NCI-H526 treated with DMSO at 0.1 percent for 48 hours (cell line): ENCODE measurements around the gene LASP1NB.
A peak's percentile ranks its signal among the peaks of the same experiment; 100 is the strongest.

Experiments
- DNase-seq: peaks from one replicate; lab custom pipeline; 2025; lab: John Stamatoyannopoulos, UW

Gene LASP1NB

DNA sequence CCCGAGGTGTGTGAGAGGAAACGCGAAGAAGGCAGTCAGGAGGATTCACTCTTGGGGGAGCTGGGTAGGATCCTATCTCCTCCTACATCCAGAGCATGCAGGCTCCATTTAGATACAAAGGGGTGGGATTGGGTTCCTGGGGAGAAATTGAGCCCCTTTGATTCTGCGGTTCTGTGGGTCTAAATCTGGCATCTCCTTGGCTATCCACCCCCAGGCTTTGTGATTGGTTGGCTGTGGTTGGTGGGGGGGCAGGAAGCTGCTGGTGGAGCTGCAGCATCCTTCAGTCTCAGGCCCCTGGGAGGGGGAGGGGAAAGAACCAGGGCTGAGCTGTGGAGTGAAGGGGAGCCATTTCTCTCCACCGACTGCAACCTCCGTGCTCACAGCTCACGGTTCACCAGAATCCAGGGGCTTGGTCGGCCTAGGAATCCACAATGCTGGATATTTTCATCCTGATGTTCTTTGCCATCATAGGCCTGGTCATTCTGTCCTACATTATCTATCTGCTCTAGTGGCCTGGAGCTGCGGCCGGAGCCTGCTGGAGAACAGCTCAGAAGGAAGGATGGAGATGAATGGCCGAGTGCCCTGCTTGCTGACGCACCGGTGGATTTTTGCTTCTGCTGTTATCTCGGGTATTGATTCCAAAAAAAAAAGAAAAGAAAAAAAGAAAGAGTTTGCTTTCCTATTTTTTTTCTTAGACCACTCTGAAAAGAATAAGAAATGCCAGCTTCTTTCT is at the start of gene LASP1NB:
Gene LASP1NB (plus strand): TSS at position 352 of the 733 bp plus-strand sequence.
- no peak for DNase-seq

DNA sequence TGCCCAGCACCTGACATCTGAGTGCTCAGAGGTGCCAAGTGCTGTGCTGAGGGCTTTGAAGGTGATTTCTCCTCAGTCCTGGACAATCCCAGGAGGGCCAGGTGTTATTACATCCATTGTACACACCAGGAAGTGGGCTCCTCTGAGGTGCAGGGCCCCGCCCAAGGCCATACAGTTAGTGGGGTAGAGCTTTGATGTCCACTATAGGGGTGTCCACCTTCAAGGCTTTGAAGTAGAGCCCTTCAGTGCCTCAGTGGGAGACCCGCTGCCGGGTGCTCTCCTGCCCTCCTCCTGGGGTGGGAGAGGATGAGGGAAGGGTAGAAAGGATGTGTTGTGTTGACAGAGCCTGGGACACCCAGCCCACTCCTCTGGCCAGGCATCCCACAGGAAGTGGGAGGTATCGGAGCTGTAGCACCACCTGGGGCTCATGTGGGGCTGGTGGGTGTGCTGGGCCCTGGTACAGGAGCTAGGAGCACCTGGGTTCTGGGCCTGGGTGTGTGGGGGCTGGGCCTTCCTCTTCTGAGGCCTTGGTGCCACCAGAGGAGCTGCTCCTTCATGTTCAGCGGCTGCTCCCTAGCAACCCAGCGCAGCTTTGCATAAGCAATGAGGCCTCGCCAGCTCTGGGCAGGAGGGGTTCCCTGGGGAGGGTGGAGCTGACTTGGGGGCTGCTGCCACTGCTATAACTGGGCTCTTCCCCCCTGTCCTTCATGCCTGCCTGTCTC is 48.1 kb upstream of the LASP1NB start:
- peak; percentile 74 for DNase-seq

GRCh38 chr17:38879878-38880665 is 45.3 kb upstream of the LASP1NB start:
- no peak for DNase-seq

DNA sequence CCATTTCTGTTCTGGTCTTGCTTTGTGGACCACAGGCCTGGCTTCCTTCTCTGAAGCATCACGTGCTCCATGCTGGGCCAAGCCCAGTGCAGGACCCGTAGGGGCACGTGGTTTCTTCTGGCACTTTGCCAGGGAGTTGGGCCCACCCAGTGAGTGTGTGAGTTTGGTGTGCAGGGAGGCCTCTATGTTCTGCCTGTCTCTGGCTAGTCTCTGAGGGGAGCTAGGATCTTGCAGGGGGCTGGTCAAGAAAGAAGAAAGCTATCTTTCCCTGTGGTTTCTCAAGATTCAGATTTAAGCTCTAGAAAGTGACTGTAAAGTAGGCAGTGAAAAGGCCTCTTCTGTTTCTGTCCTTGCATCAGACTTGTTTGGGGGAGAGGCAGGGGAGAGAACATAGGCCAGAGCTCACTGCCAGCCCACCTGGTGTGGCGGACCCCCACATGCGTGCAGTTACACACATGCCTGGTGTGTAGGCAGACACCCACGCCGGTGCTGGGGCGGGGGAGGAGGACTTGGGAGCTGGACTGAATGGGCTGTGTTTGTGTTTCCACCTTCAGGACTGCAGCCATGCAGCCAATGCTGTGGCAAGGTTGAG is 43.7 kb upstream of the LASP1NB start:
- DNase-seq, result no peak

- DNase-seq, result no peak
Observed at GRCh38 chr17:38882870-38883269, 42.5 kb upstream of the LASP1NB start.

DNA sequence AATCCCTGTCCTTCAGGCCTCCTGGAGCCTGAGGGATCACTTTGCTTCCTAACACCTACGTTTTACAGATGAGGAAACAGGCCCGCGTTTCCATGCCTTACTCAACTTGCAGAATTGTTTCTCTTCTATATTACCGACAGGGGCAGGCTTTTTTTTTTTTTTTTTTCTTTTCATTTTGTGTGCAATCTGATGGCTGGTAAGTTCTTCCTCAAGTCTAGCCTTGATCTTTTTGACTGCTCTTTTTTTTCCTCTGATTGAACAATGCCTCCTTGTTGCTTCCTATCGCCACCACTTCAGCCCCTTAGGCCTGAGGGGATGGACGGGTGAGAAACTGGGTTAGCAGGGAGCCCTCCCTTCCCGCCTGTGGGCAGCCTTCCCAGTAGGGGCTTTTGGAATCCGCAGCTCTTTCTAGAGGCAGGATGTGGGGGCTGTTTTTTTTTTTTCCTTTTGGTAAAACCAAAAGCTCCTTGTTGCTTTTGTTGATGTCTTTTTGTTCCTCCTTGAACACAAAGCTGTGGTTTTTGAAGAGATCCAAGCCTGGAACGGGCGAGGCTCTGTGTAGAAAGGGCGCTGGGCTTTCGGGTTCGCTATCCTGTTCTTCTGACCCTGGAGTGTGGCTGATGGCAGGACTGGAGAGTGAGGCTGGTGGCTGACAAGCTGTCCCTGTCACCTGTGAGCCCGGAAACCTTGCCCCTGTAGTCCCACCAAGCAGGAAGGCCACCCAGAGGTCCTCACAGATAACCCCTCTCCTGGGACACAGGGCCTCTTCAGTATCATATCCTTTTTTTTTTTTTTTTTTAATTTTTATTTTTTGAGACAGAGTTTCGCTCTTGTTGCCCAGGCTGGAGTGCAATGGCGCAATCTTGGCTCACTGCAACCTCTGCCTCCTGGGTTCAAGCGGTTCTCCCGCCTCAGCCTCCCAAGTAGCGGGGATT is 41.6 kb upstream of the LASP1NB start:
- no peak for DNase-seq

DNA sequence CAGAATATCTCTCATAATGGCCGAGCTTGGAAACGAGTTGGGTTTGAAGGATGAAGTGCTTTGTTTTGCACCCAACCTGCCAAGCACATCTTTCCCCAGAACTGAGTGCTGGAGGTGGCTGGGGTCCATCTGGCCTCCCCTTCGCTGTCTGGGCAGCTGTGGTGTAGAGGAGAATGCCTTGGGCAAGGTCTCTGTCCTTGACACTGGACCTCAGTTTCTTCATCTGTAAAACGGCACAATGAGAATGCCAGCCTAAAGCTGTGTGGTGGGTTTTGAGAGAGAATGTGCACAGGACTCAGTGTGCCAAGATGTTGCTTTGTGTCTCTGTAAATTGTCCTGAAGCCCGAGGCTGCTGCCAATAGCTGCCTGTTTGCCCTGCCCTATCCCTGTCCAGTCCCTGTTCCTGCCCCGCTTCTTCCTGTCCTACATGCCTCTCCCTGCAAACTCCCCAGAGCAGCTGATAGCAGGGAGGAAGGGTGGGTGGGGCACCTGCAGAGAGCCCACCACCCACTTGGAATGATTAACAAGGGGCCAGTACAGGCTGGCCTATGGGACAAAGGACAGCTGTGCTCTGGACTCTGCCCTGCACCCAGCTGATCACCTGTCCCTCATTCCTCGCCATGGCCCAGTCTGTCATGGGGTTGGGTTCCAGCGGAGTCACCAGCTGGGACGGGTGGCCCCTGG is 40.2 kb upstream of the LASP1NB start:
- no peak for DNase-seq

GRCh38 chr17:38885728-38886642 is 39.4 kb upstream of the LASP1NB start:
- no peak for DNase-seq

GRCh38 chr17:38886643-38887010 is 38.8 kb upstream of the LASP1NB start:
- DNase-seq, result peak; percentile 74

- no peak for DNase-seq
Observed at GRCh38 chr17:38888842-38889241, 36.6 kb upstream of the LASP1NB start.

- DNase-seq, result no peak
Observed at GRCh38 chr17:38889745-38890409, 35.5 kb upstream of the LASP1NB start.

- DNase-seq, result no peak
Observed at GRCh38 chr17:38890410-38890746, 35.0 kb upstream of the LASP1NB start.

DNA sequence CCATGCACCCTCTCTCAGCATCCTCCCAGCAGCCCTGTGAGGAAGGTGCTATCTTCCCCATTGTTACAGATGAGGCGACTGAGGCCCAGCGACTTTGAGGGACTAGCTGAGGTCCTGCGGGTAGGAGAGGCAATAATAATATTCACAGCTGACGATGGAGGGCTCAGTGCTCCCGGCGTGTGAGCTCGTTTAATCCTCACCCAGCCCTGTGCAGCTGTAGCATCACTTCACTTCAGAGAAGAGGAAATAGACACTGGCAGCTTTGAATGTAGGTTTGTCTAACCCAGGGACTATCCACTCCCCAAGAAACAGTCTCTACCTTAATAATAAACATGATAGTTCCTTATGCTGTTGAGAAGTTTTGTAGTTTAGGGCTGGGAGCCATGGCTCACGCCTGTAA is 34.0 kb upstream of the LASP1NB start:
- no peak for DNase-seq

DNA sequence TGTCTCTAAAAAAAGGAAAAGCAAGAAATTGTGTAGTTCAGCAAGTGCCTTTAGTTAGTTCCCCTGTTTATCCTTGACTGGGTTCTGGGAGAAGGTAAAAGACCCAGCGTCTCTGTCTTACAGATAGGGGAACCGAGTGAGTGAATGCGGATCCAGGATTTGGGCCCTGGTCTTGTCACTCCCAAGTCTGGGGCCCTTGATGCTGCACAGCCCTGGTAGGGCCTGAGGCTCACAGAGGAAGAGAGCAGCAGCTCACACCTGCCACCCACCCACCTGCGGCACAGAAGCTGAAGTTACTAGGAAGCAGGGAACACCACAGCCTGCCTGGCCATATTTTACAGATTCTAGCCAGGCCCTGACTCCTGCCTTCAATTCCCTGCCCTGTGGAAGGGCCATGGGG is 33.3 kb upstream of the LASP1NB start:
- DNase-seq, result no peak

DNA sequence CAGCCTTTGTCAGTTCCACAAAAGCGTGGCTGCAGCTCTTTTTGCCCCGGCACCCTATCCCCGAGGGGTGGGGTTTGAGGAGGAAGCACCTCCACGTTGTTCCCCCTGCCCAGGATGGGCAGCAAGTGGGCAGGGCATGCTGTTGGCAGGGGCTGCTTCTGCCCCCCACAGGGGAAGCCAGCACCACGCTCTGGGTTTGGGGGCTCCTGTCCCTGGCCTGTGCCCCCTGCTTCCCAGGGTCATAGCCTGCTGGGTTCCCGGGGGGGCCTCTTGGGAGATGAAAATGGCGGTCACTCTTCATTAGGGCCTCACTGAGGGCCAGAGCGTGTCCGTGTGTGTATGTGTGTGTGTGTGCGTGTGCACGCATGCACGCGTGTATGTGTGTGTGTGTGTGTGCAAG is 32.8 kb upstream of the LASP1NB start:
- DNase-seq, result no peak

- DNase-seq, result no peak
Observed at GRCh38 chr17:38893113-38893512, 32.3 kb upstream of the LASP1NB start.

DNA sequence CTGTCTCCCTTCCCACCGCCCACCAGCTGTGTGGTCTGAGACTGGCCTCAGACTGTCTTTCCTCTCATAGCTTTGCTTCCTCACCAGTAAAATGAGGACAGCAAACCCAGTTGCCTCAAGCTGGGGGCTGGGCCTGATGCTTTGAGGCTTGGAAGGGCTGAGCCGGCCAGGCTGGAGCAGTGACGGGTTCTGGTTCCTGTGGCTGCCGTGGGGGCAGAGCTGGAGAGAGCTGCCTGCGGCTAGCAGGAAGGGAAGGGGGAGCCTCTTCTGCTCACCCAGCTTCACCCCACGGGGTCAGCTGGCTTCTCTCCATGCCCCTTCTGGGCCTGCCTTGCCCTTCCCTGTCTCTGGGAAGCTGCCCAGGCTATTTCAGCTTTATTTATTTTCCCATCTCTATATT is 31.8 kb upstream of the LASP1NB start:
- DNase-seq, result no peak

DNA sequence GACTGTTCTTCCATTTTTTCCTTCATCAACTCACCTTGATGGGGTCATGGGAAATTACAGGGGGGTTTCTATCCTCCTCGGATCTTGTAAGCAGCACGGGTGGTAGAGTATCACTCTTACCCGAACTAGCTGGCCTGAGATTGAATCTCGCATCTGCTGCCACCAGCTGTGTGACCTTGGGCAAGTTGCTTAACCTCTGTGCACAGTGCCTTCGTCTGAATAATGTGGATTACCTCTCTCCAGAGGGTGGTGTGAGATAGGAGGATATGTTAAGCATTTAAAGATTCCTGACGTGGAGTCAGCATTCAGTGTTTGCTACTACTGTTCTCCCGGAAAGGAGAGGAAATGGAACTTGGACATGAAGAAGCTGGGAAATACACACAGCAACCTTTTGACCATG is 31.1 kb upstream of the LASP1NB start:
- no peak for DNase-seq

- no peak for DNase-seq
Observed at GRCh38 chr17:38896346-38896954, 29.0 kb upstream of the LASP1NB start.
